Colonic mucosa (tissue), 4 donors: ENCODE measurements around the gene TRPC4. TPM values are rescaled to one million over a fixed set of nuclear protein-coding genes. Genes with fewer than 3 reads are reported as not detected.
"Not testable (repeated sequence)": the region's sequence is repeated elsewhere in the genome, so short reads cannot be mapped to it uniquely, and the experiment has no call there.

Experiments
- DNase-seq: peaks from one replicate; pipeline ENCODE4 v3.0.0-alpha.2; 2020
- H3K27ac ChIP-seq: fragments of 200-600 bp; one replicate; pipeline ENCODE4 v1.8.0; 2021
- H3K27me3 ChIP-seq: fragments of 200-600 bp; one replicate; pipeline ENCODE4 v1.8.0; 2021
- H3K36me3 ChIP-seq: fragments of 200-600 bp; one replicate; pipeline ENCODE4 v1.8.0; 2021
- H3K4me1 ChIP-seq: fragments of 200-600 bp; one replicate; pipeline ENCODE4 v1.8.0; 2021; ENCODE audit warnings: mild to moderate bottlenecking
- H3K4me3 ChIP-seq: fragments of 200-600 bp; one replicate; pipeline ENCODE4 v1.8.0; 2021
- H3K9ac ChIP-seq, 2 donors: one replicate each; pipeline ENCODE4 v1.7.0; 2013; ENCODE audit warnings: control low read depth in 2 of 2, low read depth in 2 of 2, low read length in 2 of 2
- H3K9me3 ChIP-seq: fragments of 200-600 bp; one replicate; pipeline ENCODE4 v1.8.0; 2021
- CTCF ChIP-seq: fragments of 200-600 bp; IDR thresholded peaks from one replicate; pipeline ENCODE4 v1.8.0; 2022; ENCODE audit warnings: antibody characterized with exemption, mild to moderate bottlenecking
- intact Hi-C: fragments of 100-400 bp; cut with DNase I; formaldehyde crosslinking; loops from one replicate; pipeline ENCODE4 v1.14.1; 2022
- total RNA-seq, 2 donors: library from RNA; stranded (reverse); fragmentation: NEBNext Ultra II Directional in 1 of 2; extraction: Animal tissue kit (Norgen Biotek cat#: 25700) in 1 of 2; gene quantifications; one replicate each; pipeline ENCODE4 v1.2.1, GENCODE V29; 2021
- donor health status: healthy.
- donor health status: DM: no; HTN: no; CAD: no.
- donor health status: DM: no; HTN: no; CAD: no.

TRPC4 gene
- total RNA-seq, 2 donors from 2014 or later = 0.66 TPM; not detected in 1

- H3K27me3 ChIP-seq = no peaks in the 10 kb centered on the region
- H3K4me1 ChIP-seq = no peaks in the 10 kb centered on the region
- H3K9ac ChIP-seq = no peak overlapping the region
- H3K4me3 ChIP-seq = no peak overlapping the region
- DNase-seq = no peak
- intact Hi-C loops = no loop called here
- TF ChIP-seq CTCF = no peak
- H3K27ac ChIP-seq = no peak overlapping the region
- no peaks in the 10 kb centered on the region for H3K9me3 ChIP-seq
- H3K36me3 ChIP-seq = no peaks in the 10 kb centered on the region
Observed at GRCh38 chr13:37835392-37835791, 34.2 kb downstream of the TRPC4 start.

- Histone ChIP-seq H3K4me3 (no peak overlapping the region), H3K4me1 (no peaks in the 10 kb centered on the region), H3K27me3 (no peaks in the 10 kb centered on the region), H3K27ac (no peak overlapping the region), H3K9ac (no peak overlapping the region), H3K36me3 (no peaks in the 10 kb centered on the region), H3K9me3 (no peaks in the 10 kb centered on the region)
- DNase-seq = no peak
- intact Hi-C loops = no loop called here
- TF ChIP-seq CTCF = no peak
Observed at GRCh38 chr13:37833411-37833810, 36.2 kb downstream of the TRPC4 start.

GRCh38 chr13:37816276-37816675 lies 53.3 kb downstream of the TRPC4 start:
- Histone ChIP-seq H3K9ac (no peak overlapping the region), H3K27ac (no peak overlapping the region), H3K36me3 (no peaks in the 10 kb centered on the region), H3K9me3 (no peaks in the 10 kb centered on the region), H3K4me1 (no peaks in the 10 kb centered on the region), H3K4me3 (no peak overlapping the region), H3K27me3 (no peaks in the 10 kb centered on the region)
- intact Hi-C loops = no loop called here
- no peak for DNase-seq
- no peak for TF ChIP-seq CTCF

- no peak overlapping the region for H3K4me3 ChIP-seq
- H3K27me3 ChIP-seq = no peaks in the 10 kb centered on the region
- intact Hi-C loops = no loop called here
- H3K9ac ChIP-seq = no peak overlapping the region
- H3K36me3 ChIP-seq = no peaks in the 10 kb centered on the region
- no peaks in the 10 kb centered on the region for H3K4me1 ChIP-seq
- no peak for DNase-seq
- TF ChIP-seq CTCF = no peak
- H3K27ac ChIP-seq = no peak overlapping the region
- H3K9me3 ChIP-seq = no peaks in the 10 kb centered on the region
Observed at GRCh38 chr13:37811441-37811840, 58.1 kb downstream of the TRPC4 start.

GRCh38 chr13:37806666-37807065 lies 62.9 kb downstream of the TRPC4 start:
- H3K9me3 ChIP-seq = no peaks in the 10 kb centered on the region
- DNase-seq = no peak
- no peak for TF ChIP-seq CTCF
- no peak overlapping the region for H3K27ac ChIP-seq
- no peak overlapping the region for H3K9ac ChIP-seq
- H3K4me3 ChIP-seq = no peak overlapping the region
- no peaks in the 10 kb centered on the region for H3K4me1 ChIP-seq
- H3K36me3 ChIP-seq = no peaks in the 10 kb centered on the region
- no peaks in the 10 kb centered on the region for H3K27me3 ChIP-seq
- intact Hi-C loops = no loop called here

GRCh38 chr13:37797631-37798030 lies 71.9 kb downstream of the TRPC4 start:
- H3K9ac ChIP-seq = no peak overlapping the region

GRCh38 chr13:37796795-37797194 lies 72.8 kb downstream of the TRPC4 start:
- H3K9me3 ChIP-seq, DNase-seq, H3K4me3 ChIP-seq, H3K27me3 ChIP-seq, H3K36me3 ChIP-seq, intact Hi-C loops, H3K4me1 ChIP-seq, H3K9ac ChIP-seq, H3K27ac ChIP-seq: not testable (repeated sequence)

More at GRCh38 chr13:37797631-37798030, 71.9 kb downstream of the TRPC4 start:
- Histone ChIP-seq H3K4me3 (no peak overlapping the region), H3K9me3 (no peaks in the 10 kb centered on the region), H3K27ac (no peak overlapping the region), H3K36me3 (no peaks in the 10 kb centered on the region), H3K4me1 (no peaks in the 10 kb centered on the region), H3K27me3 (no peaks in the 10 kb centered on the region)
- TF ChIP-seq CTCF = no peak
- intact Hi-C loops = no loop called here
- no peak for DNase-seq
